ENCODE measurements around the gene MICALL1.

DNA sequence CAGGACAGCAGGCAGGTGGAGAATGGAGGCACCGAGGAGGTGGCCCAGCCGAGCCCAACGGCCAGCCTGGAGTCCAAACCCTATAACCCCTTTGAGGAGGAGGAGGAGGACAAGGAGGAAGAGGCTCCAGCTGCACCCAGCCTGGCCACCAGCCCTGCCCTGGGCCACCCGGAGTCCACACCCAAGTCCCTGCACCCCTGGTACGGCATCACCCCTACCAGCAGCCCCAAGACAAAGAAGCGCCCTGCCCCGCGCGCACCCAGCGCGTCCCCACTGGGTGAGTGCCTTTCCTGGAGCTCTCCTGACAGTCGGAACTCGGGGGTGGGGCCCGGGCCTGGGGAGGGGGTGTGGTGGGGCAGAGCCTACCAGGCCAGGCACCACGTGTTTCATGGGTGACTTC lies 19.7 kb downstream of the MICALL1 start:
- TF ChIP-seq POLR2AphosphoS5 (IDR thresholded peaks at IDR 0.05), result no peak
- TF ChIP-seq, protein P1, sequence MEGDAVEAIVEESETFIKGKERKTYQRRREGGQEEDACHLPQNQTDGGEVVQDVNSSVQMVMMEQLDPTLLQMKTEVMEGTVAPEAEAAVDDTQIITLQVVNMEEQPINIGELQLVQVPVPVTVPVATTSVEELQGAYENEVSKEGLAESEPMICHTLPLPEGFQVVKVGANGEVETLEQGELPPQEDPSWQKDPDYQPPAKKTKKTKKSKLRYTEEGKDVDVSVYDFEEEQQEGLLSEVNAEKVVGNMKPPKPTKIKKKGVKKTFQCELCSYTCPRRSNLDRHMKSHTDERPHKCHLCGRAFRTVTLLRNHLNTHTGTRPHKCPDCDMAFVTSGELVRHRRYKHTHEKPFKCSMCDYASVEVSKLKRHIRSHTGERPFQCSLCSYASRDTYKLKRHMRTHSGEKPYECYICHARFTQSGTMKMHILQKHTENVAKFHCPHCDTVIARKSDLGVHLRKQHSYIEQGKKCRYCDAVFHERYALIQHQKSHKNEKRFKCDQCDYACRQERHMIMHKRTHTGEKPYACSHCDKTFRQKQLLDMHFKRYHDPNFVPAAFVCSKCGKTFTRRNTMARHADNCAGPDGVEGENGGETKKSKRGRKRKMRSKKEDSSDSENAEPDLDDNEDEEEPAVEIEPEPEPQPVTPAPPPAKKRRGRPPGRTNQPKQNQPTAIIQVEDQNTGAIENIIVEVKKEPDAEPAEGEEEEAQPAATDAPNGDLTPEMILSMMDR (IDR thresholded peaks at IDR 0.05), result no peak

Data from transverse colon (tissue), 4 donors.